Right hindlimb (tissue), 1 donor: ENCODE results near the gene ITGB1BP2.
"Not testable (repeated sequence)": the region's sequence is repeated elsewhere in the genome, so short reads cannot be mapped to it uniquely, and the experiment has no call there.

Source experiments
- DNase-seq: peaks from one replicate; pipeline ENCODE4 v3.0.0-alpha.2; 2018

The ITGB1BP2 gene

DNA sequence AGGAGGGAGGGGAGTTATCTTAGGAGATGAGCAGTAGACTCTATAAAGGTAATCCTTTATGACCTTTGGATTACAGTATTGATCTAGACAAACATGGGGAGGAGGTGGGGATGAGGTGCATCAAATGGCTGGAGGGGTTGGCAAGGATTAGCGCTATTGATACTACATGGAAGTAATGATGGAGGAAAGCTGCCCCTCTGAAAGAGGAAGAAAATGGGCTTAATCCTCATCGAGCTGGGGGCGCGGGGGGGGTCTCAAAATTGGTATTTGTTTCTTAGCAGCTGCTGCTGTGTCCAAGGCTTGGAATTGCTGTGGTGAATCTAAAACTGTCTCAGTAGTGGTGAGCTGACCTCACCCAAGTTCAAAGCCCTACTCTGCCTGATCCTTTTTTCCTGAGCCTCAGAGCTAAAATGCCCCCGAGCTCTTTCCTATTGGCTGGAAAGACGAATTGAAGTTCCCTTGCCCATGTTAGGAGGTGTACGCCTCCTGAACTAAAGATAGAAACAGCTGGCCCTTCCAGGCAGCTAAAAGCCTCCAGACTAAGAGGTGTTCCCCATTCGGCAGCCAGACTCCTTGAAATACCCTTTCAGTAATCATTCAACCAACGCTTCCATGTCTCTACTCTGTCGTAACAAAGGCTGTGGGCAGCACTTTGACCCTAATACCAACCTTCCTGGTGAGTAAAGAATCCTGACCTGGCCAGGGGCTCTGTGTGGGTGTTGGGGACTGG, at the start of gene ITGB1BP2:
Gene ITGB1BP2, plus strand, starts transcription at position 556 of the 730 bp plus-strand sequence. Its CDS starts 57 bp downstream, at position 613.
- peak; percentile 38 for DNase-seq

DNA sequence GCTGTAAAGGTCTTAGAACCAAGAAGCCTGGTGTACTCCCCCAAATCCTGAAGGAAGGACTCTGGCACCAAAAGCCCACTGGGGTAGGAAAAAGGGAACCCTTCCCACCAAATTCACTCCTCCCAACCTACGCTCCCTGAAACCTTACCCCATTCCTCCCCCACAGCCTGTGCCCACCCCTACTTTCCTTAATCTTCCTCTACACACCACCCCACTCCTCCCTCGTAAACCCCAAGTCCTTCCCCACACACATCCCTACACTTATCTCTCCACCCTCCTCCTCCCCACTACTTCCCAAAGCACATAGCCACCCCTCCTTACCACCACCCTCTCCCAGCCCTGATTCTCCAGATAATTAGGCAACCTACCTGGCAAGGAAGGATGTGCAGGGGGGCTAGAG, 49.3 kb upstream of the ITGB1BP2 start:
- DNase-seq, result no peak

DNA sequence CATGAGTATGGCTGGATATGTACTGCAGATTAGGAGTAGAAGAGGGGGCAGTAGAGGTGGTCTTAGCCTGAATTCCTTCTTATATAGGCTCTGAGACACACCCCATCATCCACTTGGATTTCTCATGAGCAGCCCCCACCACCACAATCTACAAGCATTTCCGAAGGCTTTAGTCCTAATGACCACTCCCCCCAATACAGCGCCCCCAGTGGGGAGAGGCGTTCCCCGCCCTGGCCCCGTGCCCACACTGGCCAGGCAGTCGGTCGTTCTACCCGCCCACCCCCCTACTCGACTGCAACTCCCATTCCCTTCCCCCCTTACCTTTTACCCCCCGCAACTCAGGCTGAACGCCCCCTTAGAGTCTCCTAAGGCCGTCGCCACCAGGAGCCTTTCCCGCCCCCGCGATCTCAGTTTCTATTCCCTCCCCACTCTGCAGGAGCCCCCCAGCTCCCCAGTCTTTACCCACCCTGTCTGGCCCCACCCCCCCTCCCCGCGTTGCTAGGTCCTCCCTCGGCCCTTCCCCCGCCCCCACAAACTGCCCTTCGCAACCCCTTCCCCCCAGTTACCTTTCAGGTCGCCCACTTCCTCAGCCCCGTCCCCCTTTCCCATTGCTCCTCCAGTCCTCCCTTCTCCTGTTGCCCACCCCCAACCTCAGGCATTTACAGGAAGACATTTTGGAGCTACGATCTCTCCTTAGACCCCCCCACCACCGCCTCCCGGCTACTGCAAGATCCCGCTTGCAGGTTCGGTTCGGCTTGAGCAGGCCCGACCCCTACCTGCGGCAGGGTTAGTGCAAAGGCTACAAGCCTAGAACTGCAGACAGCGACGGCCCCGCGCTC, 48.1 kb upstream of the ITGB1BP2 start:
- DNase-seq, result peak; percentile 79

DNA sequence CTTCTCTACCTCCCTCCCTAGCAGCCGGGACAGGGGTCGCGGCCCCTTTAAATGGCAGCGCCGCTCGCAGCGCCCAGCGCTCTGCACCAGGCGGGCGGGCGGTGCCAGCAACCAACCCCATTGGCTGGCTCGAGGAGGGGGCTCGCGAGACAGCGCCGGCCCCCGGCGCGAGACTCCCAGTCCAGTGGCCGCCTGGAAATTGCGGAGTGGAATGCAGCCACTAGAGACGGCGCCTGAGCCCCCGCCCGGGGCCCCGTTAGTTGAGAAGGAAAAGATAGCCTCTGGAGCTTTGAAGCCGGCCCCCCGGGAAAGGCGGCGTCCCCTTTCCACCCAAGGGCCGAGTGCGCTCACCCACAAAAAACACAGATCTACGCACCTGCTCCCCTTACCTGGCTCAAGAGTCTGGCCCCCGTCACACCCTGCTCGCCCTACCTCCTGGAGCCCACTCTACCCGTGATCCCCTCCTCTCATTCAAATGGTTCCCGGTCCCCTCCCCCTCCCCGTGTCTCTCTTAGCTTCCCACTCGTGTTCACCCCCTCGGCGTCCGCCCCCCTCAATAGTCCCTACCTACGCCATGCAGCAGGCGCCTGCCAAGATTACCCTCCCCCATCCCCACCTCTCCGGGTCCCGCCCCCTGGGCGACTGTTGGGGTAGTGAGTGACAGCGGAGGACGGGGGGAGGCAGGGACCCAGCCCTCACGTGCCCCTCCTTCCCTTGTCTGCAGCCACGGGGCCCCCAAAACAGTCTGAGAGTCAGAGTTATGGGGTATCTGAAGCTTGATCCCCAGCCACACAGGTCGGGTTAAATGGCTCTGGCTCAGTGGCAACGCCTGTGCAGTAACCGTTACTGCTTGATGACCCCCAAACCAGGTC, 47.2 kb upstream of the ITGB1BP2 start, which contains the start of gene ZMYM3:
Gene ZMYM3, minus strand, starts transcription at position 49 of the 872 bp plus-strand sequence. CDS start 885 bp downstream, outside the sequence.
- DNase-seq, result peak; percentile 91

DNA sequence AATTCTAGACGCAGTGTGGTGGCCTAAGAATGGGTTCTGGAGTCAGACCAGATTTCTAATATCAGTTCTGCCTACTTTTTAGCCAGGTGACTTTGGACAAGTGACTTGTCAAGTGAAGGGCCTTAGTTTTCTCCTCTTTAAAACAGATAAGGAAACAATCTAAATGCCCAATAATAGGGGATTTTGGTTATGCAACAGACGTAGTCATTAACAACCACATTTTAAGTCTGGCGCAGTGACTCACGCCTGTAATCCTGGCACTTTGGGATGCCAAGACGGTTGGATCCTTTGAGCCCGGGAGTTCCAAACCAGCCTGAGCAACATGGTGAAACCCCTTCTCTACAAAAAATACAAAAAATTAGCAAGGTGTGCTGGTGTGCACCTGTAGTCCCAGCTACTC, 45.5 kb upstream of the ITGB1BP2 start:
- no peak for DNase-seq

DNA sequence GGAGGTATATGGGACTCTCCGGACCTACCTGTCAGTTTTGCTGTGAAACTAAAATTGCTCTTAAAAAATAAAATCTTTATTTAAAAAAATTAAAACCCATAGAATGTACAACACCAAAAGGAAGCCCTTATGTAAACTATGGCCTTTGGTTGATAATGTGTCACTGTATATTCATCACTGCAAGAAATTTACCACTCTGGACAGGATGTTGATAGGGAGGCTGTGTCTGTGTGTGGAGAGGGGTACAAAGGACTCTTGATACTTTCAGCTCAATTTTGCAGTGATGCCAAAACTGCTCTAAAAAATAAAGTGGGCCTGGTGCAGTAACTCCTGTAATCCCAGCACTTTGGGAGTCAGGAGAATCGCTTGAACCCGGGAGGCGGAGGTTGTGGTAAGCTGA, 44.7 kb upstream of the ITGB1BP2 start:
- no peak for DNase-seq

DNA sequence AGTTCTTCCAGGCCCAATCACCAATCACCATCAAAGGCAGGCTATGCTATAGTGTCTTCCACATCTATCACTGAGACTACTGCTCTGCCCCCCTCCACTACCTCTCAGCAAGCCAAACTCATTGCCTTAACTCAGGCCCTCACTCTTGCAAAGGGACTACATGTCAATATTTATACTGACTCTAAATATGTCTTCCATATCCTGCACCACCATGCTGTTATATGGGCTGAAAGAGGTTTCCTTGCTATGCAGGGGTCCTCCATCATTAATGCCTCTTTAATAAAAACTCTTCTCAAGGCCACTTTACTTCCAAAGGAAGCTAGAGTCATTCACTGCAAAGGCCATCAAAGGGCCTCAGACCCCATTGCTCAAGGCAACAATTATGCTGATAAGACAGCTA, 32.9 kb upstream of the ITGB1BP2 start:
- DNase-seq, result not testable (repeated sequence)

DNA sequence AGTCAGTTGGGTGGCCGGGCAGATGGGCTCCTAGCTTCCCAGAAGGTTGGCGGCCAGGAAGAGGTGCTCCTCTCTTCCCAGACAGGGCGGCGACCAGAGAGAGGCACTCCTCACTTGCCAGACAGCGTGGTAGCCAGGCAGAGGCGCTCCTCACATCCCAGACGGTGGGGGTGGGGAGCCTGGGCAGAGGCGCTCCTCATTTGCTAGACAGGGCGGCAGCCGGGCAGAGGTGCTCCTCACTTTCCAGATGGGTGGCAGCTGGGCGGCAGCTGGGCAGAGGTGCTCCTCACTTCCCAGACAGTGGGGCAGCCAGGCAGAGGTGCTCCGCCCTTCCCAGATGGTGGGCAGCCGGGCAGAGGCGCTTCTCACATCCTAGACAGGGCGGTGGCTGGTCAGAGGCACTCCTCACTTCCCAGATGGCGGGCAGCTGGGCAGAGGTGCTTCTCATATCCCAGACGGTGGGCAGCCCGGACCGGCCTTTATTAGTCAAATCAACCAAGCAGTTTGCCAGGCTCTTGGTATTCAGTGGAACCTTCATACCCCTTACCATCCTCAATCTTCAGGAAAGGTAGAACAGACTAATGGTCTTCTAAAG, 31.7 kb upstream of the ITGB1BP2 start:
- no peak for DNase-seq

DNA sequence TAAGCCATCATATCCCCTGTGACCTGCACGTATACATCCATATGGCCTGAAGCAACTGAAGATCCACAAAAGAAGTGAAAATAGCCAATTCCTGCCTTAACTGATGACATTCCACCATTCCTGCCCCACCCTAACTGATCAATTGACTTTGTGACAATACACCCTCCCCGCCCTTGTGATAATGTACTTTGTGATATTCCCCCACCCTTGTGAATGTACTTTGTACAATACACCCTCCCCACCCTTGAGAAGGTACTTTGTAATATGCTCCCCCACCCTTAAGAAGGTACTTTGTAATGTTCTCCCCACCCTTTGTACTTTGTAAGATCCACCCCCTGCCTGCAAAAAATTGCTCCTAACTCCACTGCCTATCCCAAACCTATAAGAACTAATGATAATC, 29.2 kb upstream of the ITGB1BP2 start:
- DNase-seq, result not testable (repeated sequence)

DNA sequence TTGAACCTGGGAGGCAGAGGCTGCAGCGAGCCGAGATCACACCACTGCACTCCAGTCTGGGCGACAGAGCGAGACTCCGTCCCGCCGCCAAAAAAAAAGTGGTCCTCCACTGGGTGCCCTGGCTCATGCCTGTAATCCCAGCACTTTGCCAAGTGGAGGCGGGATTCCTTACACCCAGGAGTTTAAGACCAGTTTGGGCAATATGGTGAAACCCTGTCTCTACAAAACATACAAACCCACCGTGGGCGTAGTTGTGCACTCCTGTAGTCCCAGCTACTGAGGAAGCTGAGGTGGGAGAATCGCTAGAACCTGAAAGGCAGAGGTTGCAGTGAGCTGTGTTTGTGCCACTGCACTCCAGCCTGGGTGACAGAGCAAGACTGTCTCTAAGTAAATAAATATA, 20.2 kb upstream of the ITGB1BP2 start:
- DNase-seq, result not testable (repeated sequence)

DNA sequence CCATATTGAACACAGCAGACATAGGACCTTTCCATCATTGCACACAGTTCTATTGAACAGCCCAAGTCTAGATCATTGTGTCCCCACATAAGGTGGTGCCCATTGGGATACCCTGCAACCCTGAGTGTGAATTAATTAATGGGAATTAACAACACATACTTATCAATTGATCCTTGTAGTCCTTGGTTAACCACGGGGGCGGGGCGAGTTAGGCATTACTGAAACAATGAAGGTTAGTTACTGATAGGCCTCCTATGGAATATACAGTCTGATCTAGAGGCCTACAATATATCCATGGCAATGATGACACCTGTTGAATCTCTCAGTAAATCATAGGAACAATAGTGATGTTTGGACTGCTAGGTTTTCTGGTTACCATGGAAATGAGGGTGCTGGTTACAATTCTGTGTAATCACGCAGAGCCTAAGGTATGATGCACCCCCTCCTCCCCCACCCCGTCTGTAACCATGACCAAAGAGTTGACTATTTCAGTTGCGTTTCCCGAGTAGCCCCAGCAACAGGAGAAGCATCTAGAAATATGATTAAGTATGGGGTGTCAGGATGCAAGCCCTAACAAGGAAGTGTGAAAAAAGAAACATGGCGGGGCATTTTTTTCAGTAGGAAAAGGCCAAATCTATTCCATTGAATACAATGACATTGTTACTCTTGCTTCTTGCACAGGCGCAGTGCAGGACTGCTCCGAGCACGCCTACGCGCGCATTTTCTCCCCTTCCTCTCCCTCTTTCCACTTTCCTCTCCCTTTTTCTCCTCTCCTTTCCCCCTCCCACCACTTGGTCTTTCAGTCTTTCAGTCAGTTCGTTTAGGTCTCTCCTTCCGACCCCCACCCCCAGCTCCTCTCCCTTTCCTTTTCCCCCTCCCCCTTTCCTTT, 18.8 kb upstream of the ITGB1BP2 start:
- DNase-seq, result no peak

DNA sequence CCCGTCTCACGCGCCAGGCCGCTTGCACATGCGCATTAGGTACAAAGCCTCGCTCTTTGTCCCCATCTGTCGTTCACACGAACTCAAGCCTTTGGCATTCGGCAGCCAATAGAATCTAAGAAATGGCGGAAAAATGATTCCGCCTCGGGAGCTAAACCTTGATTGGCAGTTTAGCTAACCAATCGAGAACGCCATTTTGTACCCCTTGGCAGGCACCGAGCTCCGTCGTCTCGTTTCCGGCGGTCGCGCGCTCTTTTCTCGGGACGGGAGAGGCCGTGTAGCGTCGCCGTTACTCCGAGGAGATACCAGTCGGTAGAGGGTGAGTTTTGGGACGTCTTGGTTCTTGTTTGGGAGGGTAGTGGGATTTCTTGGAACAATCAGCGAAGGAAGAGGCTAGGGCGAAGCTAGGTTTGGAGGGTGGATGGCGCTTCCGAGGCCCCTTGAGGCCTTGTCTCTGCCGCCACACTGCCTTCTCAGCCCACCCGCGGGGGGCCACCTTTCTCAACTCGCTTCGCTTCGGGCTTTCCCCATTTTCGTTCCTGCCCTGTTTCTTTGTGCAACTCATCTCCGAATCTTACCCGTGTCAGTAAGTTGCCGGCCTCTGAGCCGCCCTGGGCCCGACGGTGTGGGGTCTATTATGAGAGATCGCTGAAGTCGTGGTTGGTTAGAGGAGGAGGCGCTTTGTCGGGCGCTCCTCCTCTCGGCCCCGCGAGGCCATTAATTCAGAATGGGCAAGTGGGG, 18.0 kb upstream of the ITGB1BP2 start, which contains the start of gene NONO:
Gene NONO, plus strand, starts transcription at position 233 of the 741 bp plus-strand sequence. CDS start 7,003 bp downstream, outside the sequence.
- DNase-seq, result peak; percentile 92

DNA sequence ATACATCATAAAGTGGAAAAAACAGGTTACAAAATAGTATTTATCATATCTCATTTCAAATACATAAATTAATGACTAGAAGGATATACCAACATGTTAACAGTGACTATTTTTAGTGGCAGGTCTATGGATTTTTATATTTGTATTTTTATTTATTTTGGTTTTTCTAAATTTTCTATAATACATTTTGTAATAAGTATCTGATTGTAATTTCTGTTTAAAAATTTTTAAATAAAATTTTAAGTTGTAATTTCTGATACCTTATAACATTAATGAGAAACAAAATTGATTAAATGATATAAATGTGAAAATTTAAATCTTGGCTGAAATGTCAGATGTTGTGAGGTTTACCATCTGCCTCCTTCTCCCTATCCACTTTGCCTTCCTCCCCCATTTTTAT, 15.6 kb upstream of the ITGB1BP2 start:
- DNase-seq, result no peak

DNA sequence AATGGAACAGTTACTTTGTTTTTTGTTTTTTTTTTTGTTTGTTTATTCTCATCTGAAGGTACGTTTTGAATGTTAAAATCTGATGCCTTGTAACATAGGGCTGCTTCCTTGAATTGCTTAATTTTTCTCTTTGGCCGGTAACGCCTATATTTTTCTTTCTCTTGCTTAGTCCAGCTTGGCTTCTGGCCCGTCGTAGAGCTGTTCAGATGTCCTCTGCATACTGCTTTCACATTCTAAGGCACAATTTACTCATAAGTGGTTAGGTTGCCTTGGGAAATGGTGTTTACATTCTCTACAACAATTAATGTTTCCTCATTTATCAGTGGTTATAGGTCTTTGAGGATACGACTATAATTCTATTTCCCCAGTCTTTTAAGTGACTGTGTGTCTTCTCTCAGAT, 10.2 kb upstream of the ITGB1BP2 start:
- DNase-seq, result no peak

DNA sequence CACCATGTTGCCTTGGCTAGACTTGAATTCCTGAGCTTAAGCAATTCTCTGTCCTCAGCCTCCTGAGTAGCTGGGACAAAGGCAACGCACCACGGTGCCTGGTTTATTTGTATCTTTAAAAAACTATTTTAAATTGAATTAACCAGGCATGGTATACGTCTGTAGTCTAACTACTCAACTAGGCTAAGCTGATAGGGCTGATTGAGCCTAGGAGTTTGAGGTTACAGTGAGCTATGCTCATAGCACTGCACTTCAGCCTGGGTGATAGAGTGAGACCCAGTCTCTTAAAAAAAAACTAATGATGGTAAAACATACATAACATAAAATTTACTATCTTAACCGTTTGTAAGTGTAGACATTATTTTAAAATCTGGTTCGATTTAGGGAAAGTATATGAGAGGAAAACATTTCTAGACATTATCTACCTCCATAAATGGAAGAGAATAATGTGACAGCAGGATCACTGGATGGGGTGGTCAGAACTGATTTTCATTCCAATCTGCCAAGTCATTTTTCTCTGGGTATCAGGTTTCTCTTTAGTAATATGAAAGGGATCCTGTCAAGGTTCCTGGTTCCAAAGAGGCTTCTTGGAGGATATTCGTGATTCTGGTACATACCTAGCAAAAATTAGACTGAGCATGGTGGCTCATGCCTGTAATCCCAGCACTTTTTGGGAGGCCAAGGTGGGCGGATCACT, 8.7 kb upstream of the ITGB1BP2 start:
- no peak for DNase-seq

DNA sequence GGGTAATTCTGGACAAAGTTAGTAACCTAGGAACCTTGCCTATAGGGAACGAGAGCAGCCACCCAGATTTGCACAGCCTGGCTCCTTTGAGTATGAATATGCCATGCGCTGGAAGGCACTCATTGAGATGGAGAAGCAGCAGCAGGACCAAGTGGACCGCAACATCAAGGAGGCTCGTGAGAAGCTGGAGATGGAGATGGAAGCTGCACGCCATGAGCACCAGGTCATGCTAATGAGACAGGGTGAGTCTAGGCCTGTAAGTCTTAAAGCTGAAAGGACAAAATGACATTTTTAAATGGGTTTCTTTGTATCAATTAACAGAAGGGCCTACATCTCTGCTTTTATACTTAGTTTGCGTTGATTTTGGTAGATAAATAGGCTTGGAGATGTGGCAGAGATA, 4.7 kb upstream of the ITGB1BP2 start:
- DNase-seq, result no peak

DNA sequence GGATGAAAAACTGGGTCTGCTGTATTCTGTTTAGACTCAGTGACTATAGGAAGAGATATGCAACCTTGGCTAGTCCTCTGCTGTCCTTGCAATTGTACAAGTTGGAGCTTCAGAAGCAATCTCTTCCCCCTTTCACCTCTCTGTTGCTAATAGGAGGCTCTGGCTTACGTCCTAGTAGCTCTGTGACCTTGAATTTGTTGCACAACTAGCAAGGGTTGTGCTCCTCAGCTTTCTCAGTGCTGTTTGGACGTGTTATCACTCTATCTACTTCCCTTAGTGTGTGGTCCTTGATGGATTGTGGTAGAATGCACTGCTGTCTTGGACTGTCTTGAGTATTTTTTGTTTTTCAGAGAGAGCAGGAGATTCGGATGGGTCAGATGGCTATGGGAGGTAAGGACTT, 3.4 kb upstream of the ITGB1BP2 start:
- no peak for DNase-seq

DNA sequence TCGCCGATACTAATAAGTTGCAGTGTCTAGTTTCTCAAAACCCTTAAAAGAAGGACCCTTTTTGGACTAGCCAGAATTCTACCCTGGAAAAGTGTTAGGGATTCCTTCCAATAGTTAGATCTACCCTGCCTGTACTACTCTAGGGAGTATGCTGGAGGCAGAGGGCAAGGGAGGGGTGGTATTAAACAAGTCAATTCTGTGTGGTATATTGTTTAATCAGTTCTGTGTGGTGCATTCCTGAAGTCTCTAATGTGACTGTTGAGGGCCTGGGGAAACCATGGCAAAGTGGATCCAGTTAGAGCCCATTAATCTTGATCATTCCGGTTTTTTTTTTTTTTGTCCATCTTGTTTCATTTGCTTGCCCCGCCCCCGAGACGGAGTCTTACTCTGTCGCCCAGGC, 1.5 kb upstream of the ITGB1BP2 start:
- not testable (repeated sequence) for DNase-seq

DNA sequence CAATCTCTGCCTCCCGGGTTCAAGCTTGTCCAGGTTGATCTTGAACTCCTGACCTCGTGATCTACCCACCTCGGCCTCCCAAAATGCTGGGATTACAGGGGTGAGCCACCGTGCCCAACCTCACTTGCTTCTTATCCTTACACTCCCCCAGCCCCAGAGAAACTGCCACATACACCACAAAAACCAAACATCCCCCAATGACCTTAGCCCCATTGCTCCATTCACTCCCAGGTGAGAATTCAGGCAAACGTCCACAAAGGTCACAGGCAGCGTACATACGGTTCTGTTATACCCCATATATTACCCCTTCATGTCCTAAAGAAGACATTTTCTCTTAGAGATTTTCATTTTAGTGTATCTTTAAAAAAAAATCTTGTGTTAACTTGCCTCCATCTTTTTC, 1.1 kb upstream of the ITGB1BP2 start:
- not testable (repeated sequence) for DNase-seq
